Superior temporal gyrus (tissue), 1 donor: ENCODE measurements around the gene CCDC146.
"Not testable (repeated sequence)": the region's sequence is repeated elsewhere in the genome, so short reads cannot be mapped to it uniquely, and the experiment has no call there.

ENCODE experiments used
- DNase-seq: peaks from one replicate; pipeline ENCODE4 v3.0.0-alpha.2; 2016; ENCODE audit errors: extremely low spot score

The CCDC146 gene

GRCh38 chr7:77140291-77140690 lies 17.9 kb downstream of the CCDC146 start:
- DNase-seq, result not testable (repeated sequence)

- DNase-seq, result not testable (repeated sequence)
These were observed 29.8 kb downstream of the CCDC146 start for GRCh38 chr7:77152232-77152631.

- DNase-seq, result not testable (repeated sequence)
These were observed 32.6 kb downstream of the CCDC146 start for GRCh38 chr7:77154917-77155464.

GRCh38 chr7:77155601-77156377 lies 33.4 kb downstream of the CCDC146 start:
- not testable (repeated sequence) for DNase-seq

- DNase-seq, result not testable (repeated sequence)
These were observed 34.6 kb downstream of the CCDC146 start for GRCh38 chr7:77157034-77157433.

GRCh38 chr7:77157446-77157845 lies 35.0 kb downstream of the CCDC146 start:
- DNase-seq, result no peak

- not testable (repeated sequence) for DNase-seq
These were observed 48.7 kb downstream of the CCDC146 start for GRCh38 chr7:77171073-77171472.

GRCh38 chr7:77172437-77173172 lies 50.2 kb downstream of the CCDC146 start:
- not testable (repeated sequence) for DNase-seq

- DNase-seq, result not testable (repeated sequence)
These were observed 52.0 kb downstream of the CCDC146 start for GRCh38 chr7:77174418-77174817.

- DNase-seq, result not testable (repeated sequence)
These were observed 52.9 kb downstream of the CCDC146 start for GRCh38 chr7:77175274-77175800.

GRCh38 chr7:77177321-77177904 lies 55.0 kb downstream of the CCDC146 start:
- DNase-seq, result not testable (repeated sequence)

GRCh38 chr7:77178024-77178423 lies 55.6 kb downstream of the CCDC146 start:
- not testable (repeated sequence) for DNase-seq

- no peak for DNase-seq
These were observed 58.7 kb downstream of the CCDC146 start for GRCh38 chr7:77181015-77181595.

- no peak for DNase-seq
These were observed 59.3 kb downstream of the CCDC146 start for GRCh38 chr7:77181734-77182133.

- DNase-seq, result no peak
These were observed 59.8 kb downstream of the CCDC146 start for GRCh38 chr7:77182261-77182660.

GRCh38 chr7:77184463-77184862 lies 62.0 kb downstream of the CCDC146 start:
- no peak for DNase-seq

GRCh38 chr7:77184990-77185389 lies 62.6 kb downstream of the CCDC146 start:
- DNase-seq, result no peak

GRCh38 chr7:77185866-77186265 lies 63.5 kb downstream of the CCDC146 start:
- DNase-seq, result no peak

- DNase-seq, result no peak
These were observed 66.5 kb downstream of the CCDC146 start for GRCh38 chr7:77188731-77189437.

- DNase-seq, result no peak
These were observed 74.7 kb downstream of the CCDC146 start for GRCh38 chr7:77197141-77197540.
